GM15510 (cell line): Measurements from ENCODE around the gene RGS16.

Experiments
- POLR2A ChIP-seq: IDR thresholded peaks from 3 replicates; pipeline ENCODE4 v1.6.1; 2011; ENCODE audit warnings: borderline replicate concordance; ENCODE audit not compliant: insufficient read length; ENCODE audit errors: extremely low read depth

The RGS16 gene

DNA sequence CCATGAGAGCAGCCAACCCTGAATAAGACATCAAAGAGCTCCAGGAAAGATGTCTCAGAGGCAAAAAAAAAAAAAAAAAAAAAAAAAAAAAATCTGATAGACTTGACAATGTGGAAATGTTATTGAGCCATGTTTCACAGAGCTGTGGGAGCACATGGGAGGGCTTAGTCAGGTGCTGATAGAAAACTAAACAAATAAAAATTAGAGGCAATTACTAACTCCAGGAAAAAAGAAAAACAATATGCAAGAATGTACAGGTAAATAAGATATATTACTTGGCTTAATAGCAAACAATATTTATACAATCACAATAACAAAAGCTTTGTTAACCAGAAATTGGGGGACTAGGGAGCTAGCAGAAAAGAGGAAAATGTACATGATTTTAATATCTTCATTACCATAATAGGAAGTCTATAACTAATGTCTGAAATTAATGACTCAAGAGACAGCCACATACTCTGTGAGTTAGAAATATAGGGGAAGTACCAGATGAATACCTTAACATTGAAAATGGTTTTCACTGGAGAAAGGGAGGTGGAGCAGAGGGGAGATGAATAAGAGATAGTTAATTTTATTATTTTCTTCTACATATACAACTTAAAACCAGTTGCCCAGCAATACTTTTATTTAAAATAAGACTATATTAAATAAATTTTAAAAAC, 16.9 kb upstream of the RGS16 start:
- no peak for TF ChIP-seq POLR2A

DNA sequence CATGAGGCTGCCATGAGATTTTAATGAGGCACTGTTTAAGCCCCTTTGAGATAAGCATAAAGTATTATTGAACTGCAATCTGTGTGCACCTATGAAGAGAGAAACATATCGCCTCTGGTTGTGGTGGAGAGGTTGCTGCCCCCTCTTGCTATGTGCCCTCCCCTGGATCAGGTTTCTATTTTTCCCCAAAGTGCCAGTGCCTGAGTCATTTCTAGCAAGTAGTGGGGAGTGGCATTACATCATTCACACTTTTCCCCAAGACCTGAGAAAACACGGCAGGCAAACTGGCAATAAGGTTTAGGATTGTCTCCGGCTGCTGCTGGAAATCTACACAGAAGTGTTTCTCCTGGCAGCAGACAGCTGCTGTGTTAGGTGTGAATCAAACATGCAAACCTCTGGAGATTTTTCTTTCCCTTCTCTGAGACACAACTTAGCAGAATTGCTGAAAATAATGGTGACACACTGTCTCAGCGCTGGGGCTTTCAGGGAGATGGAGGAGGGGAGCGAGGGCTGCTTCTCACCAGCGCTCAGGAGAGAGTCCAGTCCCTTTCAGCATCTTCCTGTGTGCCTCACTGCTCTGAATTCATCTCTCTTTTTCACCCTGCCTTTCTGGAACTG, 13.7 kb upstream of the RGS16 start:
- TF ChIP-seq POLR2A = no peak

DNA sequence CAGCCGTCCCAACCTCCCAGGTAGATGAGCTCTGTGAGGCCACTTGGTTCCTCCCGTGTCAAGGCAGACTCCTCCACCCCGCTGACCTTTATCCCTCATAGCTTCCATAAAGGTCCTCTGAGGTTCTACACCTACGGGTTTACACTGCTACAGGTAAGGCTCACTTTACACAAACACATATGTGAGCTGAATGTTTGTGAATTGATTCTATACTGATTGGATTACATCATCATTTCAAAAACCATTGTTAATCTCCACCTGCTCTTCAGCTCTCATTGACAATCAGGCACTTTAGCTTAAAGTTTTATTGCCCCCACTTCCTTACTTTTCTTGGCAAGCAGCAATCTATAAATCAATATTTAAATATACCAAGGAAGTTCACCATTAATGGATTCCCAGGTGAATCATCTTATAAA, 12.8 kb upstream of the RGS16 start:
- no peak for TF ChIP-seq POLR2A

DNA sequence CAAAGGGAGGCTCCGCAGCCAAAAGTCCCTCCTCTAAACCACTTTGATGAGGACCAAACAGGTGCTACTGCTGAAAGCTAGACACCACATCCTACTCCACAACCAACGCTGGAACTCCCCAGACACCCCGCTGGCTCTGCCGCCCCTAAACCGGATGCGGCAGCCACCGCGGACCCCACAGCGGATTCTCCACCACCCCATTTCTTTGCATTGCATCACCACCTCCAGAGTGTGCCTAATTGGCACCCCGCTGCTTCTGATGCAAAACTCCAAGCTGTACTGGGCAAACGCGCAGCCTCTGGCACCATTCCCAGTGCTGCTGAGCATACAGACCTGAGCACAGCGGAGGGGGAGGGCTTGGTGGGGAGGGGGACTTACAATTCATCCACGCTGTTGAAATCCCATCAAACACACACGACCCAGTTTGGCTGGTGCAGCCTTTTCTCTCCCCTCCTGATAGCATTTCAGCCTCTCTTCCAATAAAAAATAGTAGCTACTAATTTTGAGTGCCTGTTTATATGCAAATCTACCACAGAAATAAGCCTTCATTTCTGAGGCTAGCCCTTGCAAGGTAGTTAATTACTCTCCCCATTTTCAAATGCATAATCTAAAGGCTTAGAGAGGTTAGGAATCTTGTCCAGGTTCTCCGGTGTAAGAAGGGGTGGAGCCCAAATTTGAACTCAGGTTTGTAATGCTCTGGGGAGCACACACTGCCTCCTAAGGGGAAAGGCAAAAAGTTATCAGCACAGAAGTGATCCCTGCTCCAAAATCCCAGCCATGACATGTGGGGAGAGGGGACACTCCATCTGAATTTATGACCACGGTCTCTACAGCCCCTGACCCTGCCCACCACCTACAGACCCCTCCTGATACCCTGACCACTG, 12.2 kb upstream of the RGS16 start:
- no peak for TF ChIP-seq POLR2A

DNA sequence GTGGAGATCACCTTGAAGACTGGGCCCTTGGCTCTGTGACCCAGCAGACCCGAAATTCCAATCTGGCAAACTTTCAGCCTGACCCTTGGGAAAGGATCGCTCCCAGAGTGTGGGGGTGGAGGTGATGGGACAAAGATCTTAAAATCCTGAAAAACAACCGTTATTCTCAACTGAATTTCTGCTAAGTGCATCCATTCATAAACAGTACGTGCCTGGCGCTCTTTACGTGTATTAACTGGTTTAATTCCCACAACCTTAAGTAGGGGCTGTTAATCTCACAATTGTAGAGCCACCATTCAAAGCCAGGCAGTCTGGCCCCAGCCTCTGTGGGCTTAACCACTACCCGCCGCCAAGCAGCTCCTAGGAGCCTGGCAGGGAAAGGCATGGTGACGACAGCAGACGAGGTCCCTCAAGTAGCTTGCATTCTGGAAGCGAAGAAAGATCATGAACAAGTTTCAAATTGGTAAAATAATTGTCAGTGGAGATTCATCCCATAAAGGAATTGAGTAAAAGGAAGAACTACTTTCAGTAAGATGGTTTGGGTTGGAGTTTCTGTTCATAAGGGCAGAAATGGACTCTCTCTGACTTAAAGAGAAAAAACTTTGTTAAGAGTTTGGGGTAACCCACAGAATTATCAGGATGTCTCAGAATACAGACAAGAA, 11.4 kb upstream of the RGS16 start:
- no peak for TF ChIP-seq POLR2A

DNA sequence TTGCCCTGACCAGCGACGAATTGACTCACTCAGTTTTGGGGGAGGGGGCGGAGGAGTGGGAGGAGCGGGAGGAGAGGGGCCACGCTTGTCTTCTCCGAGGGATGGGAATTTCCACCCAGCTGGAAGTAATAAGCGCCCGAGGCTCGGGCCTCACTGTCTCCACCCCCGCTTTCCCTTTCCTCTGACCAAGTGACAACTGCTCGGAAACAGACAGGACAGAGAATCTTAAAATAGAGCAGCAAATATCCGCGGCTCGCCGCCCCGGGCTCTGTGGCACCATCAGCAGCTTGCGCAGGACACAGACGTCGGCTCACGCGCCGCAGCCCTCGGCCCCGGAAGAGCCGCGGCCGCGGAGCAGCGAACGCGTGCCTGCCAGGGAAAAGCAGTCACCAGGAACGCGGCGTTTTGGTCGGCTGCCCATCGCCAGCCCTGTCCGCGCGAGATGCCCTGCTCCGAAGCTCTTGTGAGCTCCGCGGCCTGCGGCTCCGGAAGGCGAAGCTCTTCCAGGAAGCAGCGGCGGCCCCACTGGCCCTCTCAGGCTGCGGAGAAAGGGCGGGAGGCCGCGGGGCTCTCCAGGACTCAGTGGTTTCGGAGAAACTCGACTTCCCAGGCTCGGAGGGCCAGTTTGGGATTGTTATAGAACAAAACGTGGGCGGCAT, 10.7 kb upstream of the RGS16 start:
- TF ChIP-seq POLR2A = peak; percentile 60

DNA sequence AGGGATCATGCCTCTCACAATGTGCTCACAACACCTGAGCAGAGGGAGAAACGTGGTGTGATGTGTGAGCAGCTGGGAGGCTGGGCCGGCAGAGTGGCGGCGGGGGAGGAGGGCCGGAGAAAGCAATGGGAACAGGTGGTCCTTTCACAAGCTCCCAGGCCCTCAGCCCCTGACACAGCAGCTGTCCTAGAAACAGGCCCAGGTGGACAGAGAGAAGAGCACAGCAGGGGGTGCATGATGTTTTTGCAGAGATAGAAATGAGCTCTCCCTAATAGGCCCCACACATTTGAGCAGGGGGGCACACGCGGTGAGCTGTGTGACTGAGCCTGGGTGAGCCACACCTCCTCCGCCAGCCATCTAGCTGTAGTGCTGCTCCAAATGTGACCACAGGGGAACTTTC, 7.6 kb upstream of the RGS16 start:
- no peak for TF ChIP-seq POLR2A

DNA sequence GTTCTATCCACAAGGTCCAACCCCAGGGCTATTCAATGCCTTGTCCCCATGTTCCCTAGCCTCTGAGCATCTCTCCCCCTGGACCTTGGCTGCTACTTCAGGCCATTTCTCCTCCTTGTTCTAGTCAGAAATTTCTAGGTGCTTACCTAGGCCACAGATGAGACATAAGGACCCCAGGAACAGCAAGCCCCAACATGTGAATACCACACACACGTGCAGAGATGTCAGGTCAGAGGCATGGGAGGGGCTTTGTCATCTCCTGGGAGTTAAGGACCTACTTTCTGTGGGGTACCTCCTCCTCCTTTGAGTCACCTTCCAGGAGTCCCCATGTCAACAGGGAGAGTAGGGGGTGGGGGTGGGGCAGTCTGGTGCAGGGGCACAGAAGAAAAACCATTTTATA, 7.1 kb upstream of the RGS16 start:
- TF ChIP-seq POLR2A = no peak

DNA sequence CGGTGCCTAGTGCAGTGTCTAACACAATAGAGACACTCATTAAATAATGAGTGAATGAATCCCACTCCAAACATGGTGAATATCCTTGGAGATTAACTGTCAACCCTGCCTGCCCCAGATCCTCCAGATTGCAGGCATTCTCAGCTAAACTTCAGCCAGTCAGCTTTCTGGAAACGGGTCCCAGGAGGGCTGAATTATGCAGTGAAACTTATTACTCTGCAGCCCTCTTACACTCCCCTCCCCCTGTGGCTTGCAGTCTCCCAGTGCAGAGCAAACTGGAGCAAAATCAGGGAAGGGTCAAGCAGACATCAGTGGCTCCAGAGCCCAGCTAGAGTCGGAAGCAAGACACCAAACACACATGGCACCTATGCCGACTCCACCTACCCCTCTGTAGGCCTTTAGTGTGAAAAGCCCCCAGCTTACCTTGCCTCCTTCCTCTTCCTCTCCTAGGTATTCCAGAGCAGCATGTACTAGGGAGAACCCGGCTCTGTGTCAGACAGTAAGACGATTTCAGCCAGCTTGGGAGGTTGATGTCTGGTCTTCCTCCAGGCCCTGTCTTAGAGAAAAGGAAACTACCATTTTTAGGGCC, 6.5 kb upstream of the RGS16 start:
- no peak for TF ChIP-seq POLR2A

DNA sequence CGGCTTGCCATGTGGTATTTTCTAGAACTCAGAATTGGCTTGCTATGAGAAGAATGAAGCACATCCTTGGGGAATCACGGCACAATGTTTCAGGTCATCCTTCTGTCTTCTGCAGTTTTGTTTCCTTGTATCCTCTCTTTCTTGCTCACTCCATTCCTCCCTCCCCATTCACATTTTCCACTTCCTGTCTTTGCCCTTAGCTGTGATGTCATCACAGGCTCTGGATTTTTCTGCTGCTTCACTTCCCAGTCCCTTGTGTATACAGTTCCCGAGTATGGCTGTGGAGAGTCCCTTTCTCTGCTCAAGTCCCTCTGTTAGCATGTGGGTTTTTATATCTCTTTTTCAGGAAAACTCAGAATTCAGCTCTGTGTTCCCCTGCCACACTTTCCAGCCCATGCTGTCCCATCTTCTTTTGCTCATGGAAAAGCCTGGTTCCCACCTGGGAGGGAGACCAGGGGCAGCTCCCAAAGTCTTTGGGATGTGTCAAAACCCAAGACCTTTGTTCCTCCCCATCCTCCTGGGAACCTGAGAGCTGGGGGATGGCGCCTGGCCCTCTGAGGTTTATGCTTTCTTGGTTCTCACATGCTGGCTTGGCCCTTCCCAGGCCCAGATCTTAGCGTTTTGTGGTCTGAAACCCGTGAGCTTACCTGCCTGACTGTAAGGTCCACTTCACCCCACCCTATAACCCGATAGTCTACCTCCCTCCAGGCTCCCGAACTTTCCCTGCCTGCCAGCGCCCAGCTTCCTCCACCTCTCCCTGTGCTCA, 4.8 kb upstream of the RGS16 start:
- no peak for TF ChIP-seq POLR2A

DNA sequence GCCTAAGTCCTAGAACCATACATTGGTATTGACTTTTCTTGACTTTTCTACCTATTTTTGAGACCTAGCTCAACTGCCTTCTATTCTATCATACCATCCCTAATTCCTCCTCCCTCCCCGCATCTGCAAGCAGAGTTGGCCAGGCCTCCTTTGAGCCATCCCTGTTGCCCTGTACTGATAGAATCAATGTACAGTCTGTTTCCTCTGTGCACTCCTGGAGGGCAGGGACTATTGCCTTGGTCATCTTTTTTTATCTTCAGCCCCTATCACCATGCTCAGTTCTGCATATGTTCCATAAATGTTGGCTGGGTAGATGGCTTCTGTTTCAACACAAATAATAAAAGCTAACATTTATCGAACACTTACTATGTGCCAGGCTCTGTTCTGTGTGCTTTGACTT, 4.0 kb upstream of the RGS16 start:
- TF ChIP-seq POLR2A = no peak

DNA sequence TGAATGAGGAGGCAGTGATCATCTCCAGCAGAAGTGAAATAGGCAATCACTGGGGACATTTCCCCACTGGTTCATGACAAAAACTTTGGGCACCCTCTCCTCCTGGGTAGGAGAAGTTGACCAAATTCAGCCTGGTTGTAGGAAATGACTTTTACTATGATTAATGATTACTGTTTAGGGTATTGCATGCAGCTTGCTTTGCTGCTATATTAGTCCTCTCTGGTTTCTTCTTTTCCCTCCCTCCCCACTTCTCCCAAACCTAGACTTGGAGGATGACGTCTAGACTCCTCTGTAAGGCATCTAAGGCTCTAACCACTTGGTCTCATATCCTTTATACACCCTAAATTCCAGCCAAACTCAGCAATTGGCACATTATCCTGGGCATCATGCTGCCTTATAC, 3.4 kb upstream of the RGS16 start:
- TF ChIP-seq POLR2A = no peak

DNA sequence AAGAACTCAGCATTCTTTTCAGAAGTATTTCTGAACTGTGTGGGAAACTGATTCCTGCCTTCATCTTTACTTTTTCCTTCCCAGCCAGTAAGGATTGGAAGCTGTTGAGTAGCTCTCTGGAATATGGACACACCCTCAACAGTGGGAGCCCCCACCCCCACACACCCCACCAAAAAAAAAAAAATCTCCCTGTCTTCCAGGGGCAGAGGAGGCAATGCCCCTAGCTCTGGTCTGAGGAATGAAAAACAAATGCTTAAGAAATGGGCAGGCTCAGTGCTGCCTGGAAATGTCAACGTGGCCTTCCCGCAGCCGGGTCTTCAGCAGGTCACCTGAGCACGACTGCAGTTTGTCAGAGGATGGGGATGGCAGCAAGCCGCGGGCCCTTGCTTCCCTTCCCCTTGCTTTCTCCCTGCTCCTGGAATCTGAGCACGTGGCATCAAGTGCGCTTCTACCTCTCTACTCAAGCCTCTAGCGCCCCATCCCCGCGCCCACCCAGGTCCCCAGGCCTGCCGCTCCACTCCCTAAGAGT, 479 bp downstream of the RGS16 start:
- TF ChIP-seq POLR2A = no peak

DNA sequence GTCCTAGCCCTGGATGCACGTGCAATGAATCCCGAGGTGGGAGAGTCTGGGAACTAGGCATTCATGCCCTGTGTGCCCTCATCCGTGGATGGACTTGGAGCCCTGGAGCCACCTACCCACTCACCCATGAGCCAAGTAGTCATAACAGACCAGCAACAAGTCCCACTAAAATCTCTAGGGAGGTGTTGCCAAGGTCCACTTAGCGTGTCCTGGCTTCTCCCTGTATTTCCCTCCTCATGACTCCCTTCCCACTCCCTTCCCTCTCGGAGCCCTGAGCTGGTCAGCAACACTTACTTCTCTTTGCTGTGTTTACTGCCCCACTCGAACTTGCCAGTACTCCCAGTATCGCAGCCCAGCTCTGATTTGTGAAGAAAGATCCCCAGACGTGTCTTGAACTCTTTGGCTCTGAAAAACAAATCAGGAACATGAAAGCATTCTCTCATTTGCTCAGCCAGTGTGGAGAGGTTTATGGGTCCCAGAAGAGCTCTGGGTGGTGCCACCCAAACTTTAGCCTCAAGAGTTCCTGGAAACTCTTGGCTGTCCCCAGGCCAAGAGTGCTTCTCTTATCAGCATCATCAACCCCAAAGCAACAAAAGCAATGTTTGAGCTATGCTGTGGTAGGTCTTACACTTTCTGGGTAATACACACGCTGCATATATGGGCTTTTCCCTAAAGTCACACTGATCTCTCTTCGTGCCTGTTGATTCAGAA, 1.1 kb downstream of the RGS16 start:
- no peak for TF ChIP-seq POLR2A

DNA sequence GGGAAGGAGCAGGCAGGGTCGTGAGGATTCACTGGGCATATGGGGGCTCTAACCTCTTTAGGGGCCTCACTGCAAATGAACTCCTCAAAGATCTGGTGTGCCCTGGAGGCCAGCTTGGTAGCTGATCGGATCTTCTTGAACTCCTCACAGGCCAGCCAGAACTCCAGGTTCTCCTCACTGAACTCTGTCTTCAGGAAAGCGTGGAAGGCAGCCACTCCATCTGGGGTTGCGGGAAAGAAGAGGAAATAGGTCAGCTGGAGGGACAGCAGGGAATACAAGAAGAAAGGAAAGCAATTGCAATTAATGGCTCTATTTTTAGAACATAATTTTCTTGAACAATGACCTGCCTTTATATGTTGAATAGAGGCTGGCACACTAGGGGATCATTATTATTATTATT, 2.3 kb downstream of the RGS16 start:
- TF ChIP-seq POLR2A = no peak
